Measurements from ENCODE around the gene TRABD2B. TPM values are rescaled to one million over a fixed set of nuclear protein-coding genes. Genes with fewer than 3 reads are reported as not detected.

TRABD2B gene
- total RNA-seq, 1 experiment from 2014 or later, result 0.05 TPM

DNA sequence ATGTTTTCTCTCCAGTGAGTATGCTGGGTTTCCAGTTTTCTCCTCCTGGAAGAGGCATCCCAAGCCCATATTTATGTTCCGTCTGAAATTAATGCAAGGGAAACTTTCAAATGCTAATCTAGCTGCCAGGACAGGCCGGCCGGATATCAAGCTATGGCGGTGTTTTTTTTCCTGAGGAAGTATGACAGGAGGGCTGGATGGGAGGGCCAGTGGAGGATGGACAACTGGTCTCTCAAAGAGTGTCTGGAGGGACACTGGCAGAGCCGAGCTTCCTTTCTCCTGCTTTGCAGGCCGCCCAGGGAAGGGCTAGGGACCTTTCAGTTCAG, 212.7 kb downstream of the TRABD2B start:
- Histone ChIP-seq H2AFZ (ENCODE audit: low read depth, low read length, poor library complexity, severe bottlenecking) (no peak overlapping the region), H3K36me3 (ENCODE audit: control insufficient read depth in 1 of 2, insufficient read depth in 2 of 2, low read length in 2 of 2) (no peaks in the 10 kb centered on the region), H3K9me2 (ENCODE audit: insufficient read depth) (no peaks in the 10 kb centered on the region), H3K27ac (ENCODE audit: low read depth, low read length) (no peak overlapping the region), H3K4me2 (ENCODE audit: low read length) (no peak overlapping the region), H4K20me1 (ENCODE audit: insufficient read depth) (no peaks in the 10 kb centered on the region), H3K79me2 (ENCODE audit: insufficient read depth, low read length) (no peaks in the 10 kb centered on the region), H3K9ac (ENCODE audit: low read length) (no peak overlapping the region), H3K4me3 (replicated peaks in 1 of 2; ENCODE audit: low read depth in 1 of 2, low read length in 2 of 2) (no peak overlapping the region), H3K9me3 (ENCODE audit: control insufficient read depth in 1 of 2, insufficient read depth in 1 of 2, low read depth in 1 of 2, low read length in 2 of 2) (no peaks in the 10 kb centered on the region), H3K4me1 (ENCODE audit: control insufficient read depth in 1 of 2, insufficient read depth in 2 of 2, low read length in 2 of 2) (no peaks in the 10 kb centered on the region), H3K27me3 (ENCODE audit: insufficient read depth, low read length) (peaks cover 3% of the 10 kb centered on the region; the same call in 1 of the 2 replicates)
- ChIA-PET POLR2A (no interaction called here), CTCF (no interaction called here), RAD21 (ENCODE audit: low non-redundant PET in 1 of 2, low total read pairs in 2 of 2, uncharacterized antibody in 2 of 2, unreplicated experiment in 2 of 2) (no interaction called here)
- no peak for ATAC-seq
- BruUV-seq (replicated peaks), result no TSS peak
- DNase-seq (ENCODE audit: low read depth, low spot score), result no peak
- intact Hi-C loops (cut with micrococcal nuclease), result no loop called here
- TF ChIP-seq ELF1 (IDR thresholded peaks at IDR 0.05; ENCODE audit: borderline replicate concordance, low read depth), result no peak
- TF ChIP-seq FOSL1 (IDR thresholded peaks at IDR 0.05; ENCODE audit: low read depth), result no peak
- TF ChIP-seq ZBTB33 (IDR thresholded peaks at IDR 0.05; ENCODE audit: extremely low read depth, insufficient replicate concordance, low read length), result no peak
- TF ChIP-seq, protein P1, sequence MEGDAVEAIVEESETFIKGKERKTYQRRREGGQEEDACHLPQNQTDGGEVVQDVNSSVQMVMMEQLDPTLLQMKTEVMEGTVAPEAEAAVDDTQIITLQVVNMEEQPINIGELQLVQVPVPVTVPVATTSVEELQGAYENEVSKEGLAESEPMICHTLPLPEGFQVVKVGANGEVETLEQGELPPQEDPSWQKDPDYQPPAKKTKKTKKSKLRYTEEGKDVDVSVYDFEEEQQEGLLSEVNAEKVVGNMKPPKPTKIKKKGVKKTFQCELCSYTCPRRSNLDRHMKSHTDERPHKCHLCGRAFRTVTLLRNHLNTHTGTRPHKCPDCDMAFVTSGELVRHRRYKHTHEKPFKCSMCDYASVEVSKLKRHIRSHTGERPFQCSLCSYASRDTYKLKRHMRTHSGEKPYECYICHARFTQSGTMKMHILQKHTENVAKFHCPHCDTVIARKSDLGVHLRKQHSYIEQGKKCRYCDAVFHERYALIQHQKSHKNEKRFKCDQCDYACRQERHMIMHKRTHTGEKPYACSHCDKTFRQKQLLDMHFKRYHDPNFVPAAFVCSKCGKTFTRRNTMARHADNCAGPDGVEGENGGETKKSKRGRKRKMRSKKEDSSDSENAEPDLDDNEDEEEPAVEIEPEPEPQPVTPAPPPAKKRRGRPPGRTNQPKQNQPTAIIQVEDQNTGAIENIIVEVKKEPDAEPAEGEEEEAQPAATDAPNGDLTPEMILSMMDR (IDR thresholded peaks at IDR 0.05 in 2 of 3, conservative IDR thresholded peaks at IDR 0.05 in 1 of 3; ENCODE audit: borderline replicate concordance in 1 of 3, insufficient read depth in 1 of 3, low read depth in 2 of 3, low read length in 2 of 3), result no peak
- TF ChIP-seq JUND (IDR thresholded peaks at IDR 0.05), result no peak
- no peak for TF ChIP-seq EGR1 (IDR thresholded peaks at IDR 0.05; ENCODE audit: low read depth)
- no peak for TF ChIP-seq ZNF274 (IDR thresholded peaks at IDR 0.05; ENCODE audit: low read depth, low read length)
- no peak for TF ChIP-seq YY1 (IDR thresholded peaks at IDR 0.05; ENCODE audit: extremely low read depth, insufficient replicate concordance, low read depth, low read length)
- no peak for TF ChIP-seq RAD21 (IDR thresholded peaks at IDR 0.05; ENCODE audit: low read depth)
- TF ChIP-seq MAX (IDR thresholded peaks at IDR 0.05), result no peak

Data from HCT116 (cell line).